Measurements from ENCODE around the gene ZNRF2. TPM values are rescaled to one million over a fixed set of nuclear protein-coding genes. Genes with fewer than 3 reads are reported as not detected.

ZNRF2 gene
- total and polyA plus RNA-seq, 2 experiments from 2014 or later: 11.0 to 18.8 TPM

DNA sequence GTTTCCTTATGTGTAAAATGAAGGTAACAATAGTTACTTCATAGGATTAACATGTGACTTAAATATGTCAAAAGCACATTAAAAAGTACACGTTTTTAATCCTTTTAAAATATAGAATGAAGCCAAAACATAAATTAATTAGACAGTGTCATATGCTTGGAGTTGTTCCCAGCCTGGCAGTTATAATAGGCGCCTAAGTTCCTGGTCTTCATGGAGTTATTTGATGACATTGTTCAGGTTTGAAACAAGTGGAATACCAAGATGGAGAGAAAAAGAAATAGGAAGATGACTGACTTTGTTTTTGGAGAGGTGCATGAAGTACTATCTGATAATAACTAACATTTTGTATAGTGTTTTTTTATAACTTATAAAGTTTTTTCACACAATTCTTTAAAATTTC, 67.3 kb downstream of the ZNRF2 start:
- Histone ChIP-seq H3K27me3 (no peaks in the 10 kb centered on the region), H3K4me3 (no peak overlapping the region), H4K20me1 (ENCODE audit: insufficient read depth, poor library complexity, severe bottlenecking) (no peaks in the 10 kb centered on the region), H3K9me2 (replicated peaks; ENCODE audit: insufficient read depth) (no peaks in the 10 kb centered on the region), H3K79me2 (peaks cover 55% of the 10 kb centered on the region), H3K27ac (no peak overlapping the region), H3K4me2 (no peak overlapping the region), H2AFZ (no peak overlapping the region), H3K9me3 (ENCODE audit: low read depth) (no peaks in the 10 kb centered on the region), H3K4me1 (ENCODE audit: insufficient read depth) (no peaks in the 10 kb centered on the region), H3K36me3 (replicated peaks; ENCODE audit: insufficient read depth, low read depth) (no peaks in the 10 kb centered on the region)
- TF ChIP-seq EZH2 (IDR thresholded peaks at IDR 0.05; ENCODE audit: borderline replicate concordance) (no peak), EZH2phosphoT487 (IDR thresholded peaks at IDR 0.05; ENCODE audit: low read depth, severe bottlenecking, unreplicated experiment) (no peak)
- TF ChIP-seq, protein P1, sequence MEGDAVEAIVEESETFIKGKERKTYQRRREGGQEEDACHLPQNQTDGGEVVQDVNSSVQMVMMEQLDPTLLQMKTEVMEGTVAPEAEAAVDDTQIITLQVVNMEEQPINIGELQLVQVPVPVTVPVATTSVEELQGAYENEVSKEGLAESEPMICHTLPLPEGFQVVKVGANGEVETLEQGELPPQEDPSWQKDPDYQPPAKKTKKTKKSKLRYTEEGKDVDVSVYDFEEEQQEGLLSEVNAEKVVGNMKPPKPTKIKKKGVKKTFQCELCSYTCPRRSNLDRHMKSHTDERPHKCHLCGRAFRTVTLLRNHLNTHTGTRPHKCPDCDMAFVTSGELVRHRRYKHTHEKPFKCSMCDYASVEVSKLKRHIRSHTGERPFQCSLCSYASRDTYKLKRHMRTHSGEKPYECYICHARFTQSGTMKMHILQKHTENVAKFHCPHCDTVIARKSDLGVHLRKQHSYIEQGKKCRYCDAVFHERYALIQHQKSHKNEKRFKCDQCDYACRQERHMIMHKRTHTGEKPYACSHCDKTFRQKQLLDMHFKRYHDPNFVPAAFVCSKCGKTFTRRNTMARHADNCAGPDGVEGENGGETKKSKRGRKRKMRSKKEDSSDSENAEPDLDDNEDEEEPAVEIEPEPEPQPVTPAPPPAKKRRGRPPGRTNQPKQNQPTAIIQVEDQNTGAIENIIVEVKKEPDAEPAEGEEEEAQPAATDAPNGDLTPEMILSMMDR (IDR thresholded peaks at IDR 0.05; ENCODE audit: poor library complexity): no peak
- DNase-seq (ENCODE audit: low spot score): no peak
- 71% methylated on average over 2 of the region's 2 CpGs for WGBS (ENCODE audit: low lambda C conversion rate, missing lambda C conversion rate)

DNA sequence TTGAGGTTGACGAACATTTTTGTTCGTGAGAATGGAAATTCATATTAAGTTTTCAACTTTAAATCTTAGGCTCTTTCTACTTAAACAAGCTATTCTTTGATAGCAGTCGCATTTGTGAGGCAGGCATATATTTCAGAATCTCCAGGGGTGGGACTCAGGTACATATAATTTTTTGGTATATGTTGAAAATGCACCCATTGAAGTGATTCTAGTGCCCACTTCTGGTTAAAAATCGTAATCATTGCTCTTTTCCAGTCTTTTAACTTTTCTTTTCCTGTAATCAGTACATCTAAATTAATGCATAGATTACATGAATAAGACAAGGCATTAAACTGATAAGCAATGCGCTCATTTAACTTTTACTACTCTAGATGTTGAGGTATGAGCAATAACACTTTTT, 67.8 kb downstream of the ZNRF2 start:
- H3K4me1 ChIP-seq (ENCODE audit: insufficient read depth): no peaks in the 10 kb centered on the region
- H3K9me3 ChIP-seq (ENCODE audit: low read depth): no peaks in the 10 kb centered on the region
- no peak overlapping the region for H2AFZ ChIP-seq
- no peak for TF ChIP-seq EZH2 (IDR thresholded peaks at IDR 0.05; ENCODE audit: borderline replicate concordance)
- no peak for TF ChIP-seq EZH2phosphoT487 (IDR thresholded peaks at IDR 0.05; ENCODE audit: low read depth, severe bottlenecking, unreplicated experiment)
- TF ChIP-seq, protein P1 (IDR thresholded peaks at IDR 0.05; ENCODE audit: poor library complexity): no peak
- no peak for DNase-seq (ENCODE audit: low spot score)
- H4K20me1 ChIP-seq (ENCODE audit: insufficient read depth, poor library complexity, severe bottlenecking): no peaks in the 10 kb centered on the region
- H3K36me3 ChIP-seq (replicated peaks; ENCODE audit: insufficient read depth, low read depth): no peaks in the 10 kb centered on the region
- no peak overlapping the region for H3K4me3 ChIP-seq
- no peak overlapping the region for H3K27ac ChIP-seq
- 92% methylated on average over 5 of the region's 5 CpGs for WGBS (ENCODE audit: low lambda C conversion rate, missing lambda C conversion rate)
- H3K79me2 ChIP-seq: peaks cover 50% of the 10 kb centered on the region
- no peaks in the 10 kb centered on the region for H3K9me2 ChIP-seq (replicated peaks; ENCODE audit: insufficient read depth)
- no peak overlapping the region for H3K4me2 ChIP-seq
- H3K27me3 ChIP-seq: no peaks in the 10 kb centered on the region

DNA sequence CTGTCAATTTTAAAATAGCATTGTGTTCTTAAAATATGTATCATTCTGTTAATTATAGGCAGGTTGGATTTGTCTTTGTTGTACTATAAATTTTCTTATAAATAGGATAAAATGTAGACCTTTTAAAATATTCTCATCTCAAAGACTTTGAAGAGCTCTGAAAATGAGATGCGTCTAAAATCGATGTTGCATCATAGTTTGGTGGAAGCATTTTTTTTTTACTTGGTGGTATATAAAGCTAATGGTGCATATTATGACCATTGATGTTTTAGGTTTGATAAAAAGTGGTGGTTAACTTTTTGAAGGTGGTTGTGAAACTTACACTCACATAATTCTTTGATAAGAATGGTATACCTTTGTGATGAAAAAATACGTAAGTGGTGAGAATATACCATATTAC, 69.1 kb downstream of the ZNRF2 start:
- no peak overlapping the region for H3K4me3 ChIP-seq
- 94% methylated on average over 3 of the region's 3 CpGs for WGBS (ENCODE audit: low lambda C conversion rate, missing lambda C conversion rate)
- H3K27me3 ChIP-seq: no peaks in the 10 kb centered on the region
- H3K4me2 ChIP-seq: no peak overlapping the region
- H3K9me2 ChIP-seq (replicated peaks; ENCODE audit: insufficient read depth): no peaks in the 10 kb centered on the region
- no peaks in the 10 kb centered on the region for H3K36me3 ChIP-seq (replicated peaks; ENCODE audit: insufficient read depth, low read depth)
- peaks cover 44% of the 10 kb centered on the region for H3K79me2 ChIP-seq
- no peaks in the 10 kb centered on the region for H3K9me3 ChIP-seq (ENCODE audit: low read depth)
- H3K27ac ChIP-seq: no peak overlapping the region
- no peaks in the 10 kb centered on the region for H3K4me1 ChIP-seq (ENCODE audit: insufficient read depth)
- TF ChIP-seq EZH2 (IDR thresholded peaks at IDR 0.05; ENCODE audit: borderline replicate concordance) (no peak), EZH2phosphoT487 (IDR thresholded peaks at IDR 0.05; ENCODE audit: low read depth, severe bottlenecking, unreplicated experiment) (no peak)
- TF ChIP-seq, protein P1 (IDR thresholded peaks at IDR 0.05; ENCODE audit: poor library complexity): no peak
- no peak overlapping the region for H2AFZ ChIP-seq
- no peaks in the 10 kb centered on the region for H4K20me1 ChIP-seq (ENCODE audit: insufficient read depth, poor library complexity, severe bottlenecking)
- DNase-seq (ENCODE audit: low spot score): no peak
